ENCODE data around the gene CD46. TPM values are rescaled to one million over a fixed set of nuclear protein-coding genes. Genes with fewer than 3 reads are reported as not detected.

The CD46 gene
- total RNA-seq, 1 donor from 2014 or later = 116 TPM

DNA sequence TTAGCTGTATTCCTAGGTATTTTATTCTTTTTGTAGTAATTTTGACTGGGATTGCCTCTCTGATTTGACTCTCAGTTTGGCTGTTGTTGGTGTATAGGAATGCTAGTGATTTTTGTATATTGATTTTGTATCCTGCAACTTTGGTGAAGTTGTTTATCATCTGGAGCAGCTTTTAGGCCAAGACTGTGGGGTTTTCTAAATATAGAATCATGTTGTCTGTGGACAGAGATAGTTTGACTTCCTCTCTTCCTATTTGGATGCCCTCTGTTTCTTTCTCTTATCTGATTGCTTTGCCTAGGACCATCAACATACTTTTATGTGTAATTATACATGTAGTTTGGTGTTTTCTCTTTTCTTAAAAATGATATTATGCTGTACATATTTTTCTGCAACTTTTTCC lies 27.2 kb downstream of the CD46 start:
- H3K36me3 Mint-ChIP-seq (ENCODE audit: low read depth, unreplicated experiment) = peaks cover 29% of the 10 kb centered on the region
- no peak for DNase-seq (ENCODE audit: low spot score)
- no peaks in the 10 kb centered on the region for H3K9me3 Mint-ChIP-seq (ENCODE audit: unreplicated experiment)
- H3K4me3 Mint-ChIP-seq (ENCODE audit: unreplicated experiment) = no peak overlapping the region
- H3K27me3 Mint-ChIP-seq (ENCODE audit: unreplicated experiment) = peaks cover 1% of the 10 kb centered on the region
- peaks cover 17% of the 10 kb centered on the region for H3K4me1 Mint-ChIP-seq (ENCODE audit: unreplicated experiment)
- TF ChIP-seq, protein P1, sequence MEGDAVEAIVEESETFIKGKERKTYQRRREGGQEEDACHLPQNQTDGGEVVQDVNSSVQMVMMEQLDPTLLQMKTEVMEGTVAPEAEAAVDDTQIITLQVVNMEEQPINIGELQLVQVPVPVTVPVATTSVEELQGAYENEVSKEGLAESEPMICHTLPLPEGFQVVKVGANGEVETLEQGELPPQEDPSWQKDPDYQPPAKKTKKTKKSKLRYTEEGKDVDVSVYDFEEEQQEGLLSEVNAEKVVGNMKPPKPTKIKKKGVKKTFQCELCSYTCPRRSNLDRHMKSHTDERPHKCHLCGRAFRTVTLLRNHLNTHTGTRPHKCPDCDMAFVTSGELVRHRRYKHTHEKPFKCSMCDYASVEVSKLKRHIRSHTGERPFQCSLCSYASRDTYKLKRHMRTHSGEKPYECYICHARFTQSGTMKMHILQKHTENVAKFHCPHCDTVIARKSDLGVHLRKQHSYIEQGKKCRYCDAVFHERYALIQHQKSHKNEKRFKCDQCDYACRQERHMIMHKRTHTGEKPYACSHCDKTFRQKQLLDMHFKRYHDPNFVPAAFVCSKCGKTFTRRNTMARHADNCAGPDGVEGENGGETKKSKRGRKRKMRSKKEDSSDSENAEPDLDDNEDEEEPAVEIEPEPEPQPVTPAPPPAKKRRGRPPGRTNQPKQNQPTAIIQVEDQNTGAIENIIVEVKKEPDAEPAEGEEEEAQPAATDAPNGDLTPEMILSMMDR (IDR thresholded peaks at IDR 0.05; ENCODE audit: unreplicated experiment) = no peak
- no peak overlapping the region for H3K27ac Mint-ChIP-seq (ENCODE audit: unreplicated experiment)

DNA sequence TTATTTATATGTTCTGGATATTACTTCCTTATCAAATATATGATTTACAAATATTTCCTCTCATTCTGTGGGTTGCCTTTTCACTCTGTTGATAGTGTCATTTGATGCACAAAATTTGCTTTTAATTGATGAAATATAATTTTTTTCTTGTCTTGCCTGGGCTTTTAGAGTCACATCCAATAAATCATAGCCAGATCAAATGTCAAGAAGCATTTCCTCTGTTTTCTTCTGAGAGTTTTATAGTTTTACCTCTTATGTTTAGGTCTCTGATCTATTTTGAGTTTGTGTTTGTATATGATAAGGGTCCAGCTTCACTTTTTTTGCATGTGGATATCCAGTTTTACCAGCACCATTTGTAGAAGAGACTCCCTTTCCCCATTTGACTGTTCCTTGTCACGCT lies 29.5 kb downstream of the CD46 start:
- Mint-ChIP-seq H3K4me3 (ENCODE audit: unreplicated experiment) (no peak overlapping the region), H3K27me3 (ENCODE audit: unreplicated experiment) (peaks cover 1% of the 10 kb centered on the region), H3K36me3 (ENCODE audit: low read depth, unreplicated experiment) (peaks cover 24% of the 10 kb centered on the region), H3K27ac (ENCODE audit: unreplicated experiment) (no peak overlapping the region), H3K4me1 (ENCODE audit: unreplicated experiment) (peaks cover 20% of the 10 kb centered on the region), H3K9me3 (ENCODE audit: unreplicated experiment) (no peaks in the 10 kb centered on the region)
- TF ChIP-seq, protein P1 (IDR thresholded peaks at IDR 0.05; ENCODE audit: unreplicated experiment) = no peak
- DNase-seq (ENCODE audit: low spot score) = no peak

DNA sequence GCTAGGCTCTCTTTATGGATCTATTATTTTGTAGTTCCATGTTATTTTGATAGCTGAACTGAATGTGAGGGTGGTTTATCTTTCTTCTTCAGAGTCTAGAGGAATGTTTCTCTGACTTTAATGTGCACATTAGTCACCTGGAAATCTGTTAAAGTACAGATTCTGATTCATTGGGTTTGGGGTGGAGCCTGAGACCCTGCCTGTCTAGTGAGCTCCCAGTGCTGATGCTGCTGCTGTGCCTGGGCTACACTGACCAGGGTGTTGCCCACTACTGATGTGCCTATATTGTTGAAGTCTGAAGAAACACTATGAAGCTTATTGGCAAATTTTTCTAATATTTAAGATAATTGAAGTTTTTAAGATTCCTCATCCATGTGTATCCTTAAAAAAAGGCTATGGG lies 35.9 kb downstream of the CD46 start:
- H3K36me3 Mint-ChIP-seq (ENCODE audit: low read depth, unreplicated experiment) = peaks cover 5% of the 10 kb centered on the region
- TF ChIP-seq, protein P1 (IDR thresholded peaks at IDR 0.05; ENCODE audit: unreplicated experiment) = no peak
- peaks cover 11% of the 10 kb centered on the region for H3K4me1 Mint-ChIP-seq (ENCODE audit: unreplicated experiment)
- no peak for DNase-seq (ENCODE audit: low spot score)
- H3K9me3 Mint-ChIP-seq (ENCODE audit: unreplicated experiment) = no peaks in the 10 kb centered on the region
- H3K27me3 Mint-ChIP-seq (ENCODE audit: unreplicated experiment) = no peaks in the 10 kb centered on the region
- no peak overlapping the region for H3K27ac Mint-ChIP-seq (ENCODE audit: unreplicated experiment)
- H3K4me3 Mint-ChIP-seq (ENCODE audit: unreplicated experiment) = no peak overlapping the region

DNA sequence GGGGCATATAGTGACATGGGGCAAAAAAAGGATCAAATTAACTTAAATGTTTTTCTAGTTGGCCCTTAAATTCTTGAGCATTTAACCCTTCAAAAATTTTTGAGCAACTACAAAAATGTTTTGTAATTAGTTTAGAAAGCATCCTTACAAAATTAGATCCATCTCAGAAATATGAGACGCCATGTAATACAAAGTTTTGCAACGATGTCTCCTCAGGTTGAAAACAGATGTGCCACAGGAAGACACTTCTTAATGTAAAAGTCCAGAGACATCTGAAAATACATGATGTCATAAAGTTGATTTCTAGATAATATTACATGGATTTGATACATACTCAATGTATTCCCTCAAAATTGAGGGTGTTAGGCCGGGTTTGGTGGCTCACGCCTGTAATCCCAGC lies 37.5 kb downstream of the CD46 start:
- H3K4me1 Mint-ChIP-seq (ENCODE audit: unreplicated experiment) = peaks cover 6% of the 10 kb centered on the region
- no peak overlapping the region for H3K27ac Mint-ChIP-seq (ENCODE audit: unreplicated experiment)
- H3K9me3 Mint-ChIP-seq (ENCODE audit: unreplicated experiment) = no peaks in the 10 kb centered on the region
- H3K36me3 Mint-ChIP-seq (ENCODE audit: low read depth, unreplicated experiment) = peaks cover 5% of the 10 kb centered on the region
- H3K4me3 Mint-ChIP-seq (ENCODE audit: unreplicated experiment) = no peak overlapping the region
- TF ChIP-seq, protein P1 (IDR thresholded peaks at IDR 0.05; ENCODE audit: unreplicated experiment) = no peak
- no peaks in the 10 kb centered on the region for H3K27me3 Mint-ChIP-seq (ENCODE audit: unreplicated experiment)
- DNase-seq (ENCODE audit: low spot score) = no peak

DNA sequence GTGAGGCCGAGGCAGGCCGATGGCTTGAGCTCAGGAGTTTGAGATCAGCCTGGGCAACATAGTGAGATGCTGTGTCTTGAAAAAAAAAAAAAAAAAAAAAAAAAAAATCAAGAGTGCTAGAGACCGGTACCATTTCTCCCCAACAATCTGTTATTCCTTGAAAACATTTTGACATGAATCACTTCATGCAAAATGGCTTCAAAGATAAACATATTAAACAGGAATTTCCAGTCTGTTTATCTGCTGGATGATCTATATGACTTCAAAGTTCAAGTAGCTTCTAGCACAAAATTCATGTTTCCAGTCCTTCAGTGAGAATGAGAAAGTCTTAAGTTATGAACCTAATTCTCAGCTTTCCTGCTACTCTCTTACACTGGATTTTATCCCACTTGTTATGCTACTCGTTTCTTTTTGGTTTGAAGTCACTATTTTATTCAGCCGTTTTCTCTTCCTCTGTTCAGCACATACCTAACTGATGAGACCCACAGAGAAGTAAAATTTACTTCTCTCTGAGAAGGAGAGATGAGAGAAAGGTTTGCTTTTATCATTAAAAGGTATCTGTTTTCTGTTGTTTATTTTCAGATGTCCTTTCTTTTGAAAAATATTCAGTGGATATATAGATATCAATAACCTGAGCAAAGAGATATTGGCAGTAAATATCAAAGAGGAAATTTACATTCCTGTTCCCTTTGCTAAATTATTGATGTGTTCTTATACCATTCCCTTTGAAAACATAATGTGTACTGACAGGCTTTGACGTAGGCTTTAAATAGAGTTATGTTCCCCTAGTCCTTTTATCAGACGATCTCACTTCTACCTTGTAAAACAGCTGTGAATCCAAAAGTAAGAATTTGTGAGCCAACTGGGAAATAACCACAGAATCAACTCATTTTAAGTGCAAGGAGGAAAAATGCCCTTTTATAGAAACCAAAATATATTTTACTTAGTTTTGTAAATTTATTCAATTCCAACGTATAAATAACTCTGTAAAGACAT lies 38.2 kb downstream of the CD46 start:
- Mint-ChIP-seq H3K27me3 (ENCODE audit: unreplicated experiment) (no peaks in the 10 kb centered on the region), H3K4me3 (ENCODE audit: unreplicated experiment) (no peak overlapping the region)

More for the DNA sequence above, 38.2 kb downstream of the CD46 start:
- no peaks in the 10 kb centered on the region for H3K9me3 Mint-ChIP-seq (ENCODE audit: unreplicated experiment)
- TF ChIP-seq, protein P1 (IDR thresholded peaks at IDR 0.05; ENCODE audit: unreplicated experiment) = no peak
- H3K4me1 Mint-ChIP-seq (ENCODE audit: unreplicated experiment) = peaks cover 2% of the 10 kb centered on the region
- H3K36me3 Mint-ChIP-seq (ENCODE audit: low read depth, unreplicated experiment) = no peaks in the 10 kb centered on the region
- DNase-seq (ENCODE audit: low spot score) = no peak
- H3K27ac Mint-ChIP-seq (ENCODE audit: unreplicated experiment) = no peak overlapping the region

Data from endothelial cell (in vitro differentiated cells).